Thymus (tissue), 11 donors: ENCODE data around the gene MTCL3.
A peak's percentile ranks its signal among the peaks of the same experiment; 100 is the strongest.

Source experiments
- DNase-seq, 9 donors: peaks; one replicate each; pipeline ENCODE4 v3.0.0-alpha.2; 2013; ENCODE audit warnings: low spot score in 9 of 9, low read depth in 6 of 9, missing footprints in 1 of 9
- H3K27ac ChIP-seq, 2 donors: one replicate each; pipeline ENCODE4 v1.5.1; 2013; ENCODE audit warnings: control low read depth in 1 of 2, low read depth in 1 of 2, low read length in 1 of 2, mild to moderate bottlenecking in 1 of 2, moderate library complexity in 1 of 2
- H3K27me3 ChIP-seq, 2 donors: one replicate each; pipeline ENCODE4 v1.5.1; 2013; ENCODE audit warnings: low read length in 1 of 2; ENCODE audit not compliant: control insufficient read depth in 2 of 2, insufficient read depth in 1 of 2
- H3K36me3 ChIP-seq, 2 donors: one replicate each; pipeline ENCODE4 v1.5.1; 2013; ENCODE audit warnings: low read length in 1 of 2, mild to moderate bottlenecking in 1 of 2, moderate library complexity in 1 of 2; ENCODE audit not compliant: control insufficient read depth in 2 of 2, insufficient read depth in 2 of 2
- H3K4me1 ChIP-seq, 2 donors: one replicate each; pipeline ENCODE4 v1.5.1; 2013; ENCODE audit warnings: low read length in 2 of 2; ENCODE audit not compliant: control insufficient read depth in 2 of 2, insufficient read depth in 2 of 2
- H3K4me3 ChIP-seq, 2 donors: one replicate each; pipeline ENCODE4 v1.5.1; 2013; ENCODE audit warnings: low read length in 2 of 2, control low read depth in 1 of 2, mild to moderate bottlenecking in 1 of 2
- H3K9me3 ChIP-seq, 2 donors: one replicate each; pipeline ENCODE4 v1.5.1; 2013; ENCODE audit warnings: low read length in 1 of 2, mild to moderate bottlenecking in 1 of 2; ENCODE audit not compliant: control insufficient read depth in 2 of 2, insufficient read depth in 1 of 2
- WGBS: extraction: QIAGEN DNeasy Blood & Tissue Kit; methylation state at CpG from one replicate; pipeline ENCODE4 v1.1.7; 2013; 5-methylcytosine and 5-hydroxymethylcytosine counted together
- donor health status: healthy.

Gene MTCL3

DNA sequence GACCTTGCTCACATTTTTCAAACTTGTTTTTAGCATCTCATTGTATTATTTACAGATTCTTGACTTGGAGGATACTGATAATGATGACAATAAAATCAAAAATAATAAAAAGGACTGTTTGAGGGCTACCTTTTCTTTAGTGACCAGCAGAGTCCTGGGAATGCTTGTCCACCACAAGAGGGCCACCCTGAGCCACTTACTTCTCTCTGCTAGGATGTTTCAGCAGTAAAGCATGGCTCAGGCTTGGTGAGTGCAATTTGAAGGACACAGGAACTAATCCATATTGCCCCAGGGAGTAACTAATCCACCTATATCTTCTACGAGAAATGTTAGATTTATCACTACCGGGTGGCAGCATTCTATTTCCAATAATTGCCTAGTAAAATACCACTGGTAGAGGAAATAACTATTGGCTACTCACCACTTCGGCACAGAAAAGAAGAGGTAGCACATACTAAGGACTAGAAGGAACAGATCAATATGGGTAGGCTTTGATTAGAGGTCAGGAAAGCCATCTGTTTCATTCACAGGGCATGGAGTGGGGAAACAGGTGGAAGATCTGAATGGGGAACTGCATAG, 54.2 kb downstream of the MTCL3 start:
- WGBS, result 48% methylated on average over 3 of the region's 3 CpGs
- no peak overlapping the region for H3K4me3 ChIP-seq
- DNase-seq, result peak in 7 of 9 donors; percentile 13 to 52 (median 17)
- no peaks in the 10 kb centered on the region for H3K36me3 ChIP-seq
- H3K27me3 ChIP-seq, result no peaks in the 10 kb centered on the region
- no peaks in the 10 kb centered on the region for H3K4me1 ChIP-seq
- no peaks in the 10 kb centered on the region for H3K9me3 ChIP-seq
- no peak overlapping the region for H3K27ac ChIP-seq

DNA sequence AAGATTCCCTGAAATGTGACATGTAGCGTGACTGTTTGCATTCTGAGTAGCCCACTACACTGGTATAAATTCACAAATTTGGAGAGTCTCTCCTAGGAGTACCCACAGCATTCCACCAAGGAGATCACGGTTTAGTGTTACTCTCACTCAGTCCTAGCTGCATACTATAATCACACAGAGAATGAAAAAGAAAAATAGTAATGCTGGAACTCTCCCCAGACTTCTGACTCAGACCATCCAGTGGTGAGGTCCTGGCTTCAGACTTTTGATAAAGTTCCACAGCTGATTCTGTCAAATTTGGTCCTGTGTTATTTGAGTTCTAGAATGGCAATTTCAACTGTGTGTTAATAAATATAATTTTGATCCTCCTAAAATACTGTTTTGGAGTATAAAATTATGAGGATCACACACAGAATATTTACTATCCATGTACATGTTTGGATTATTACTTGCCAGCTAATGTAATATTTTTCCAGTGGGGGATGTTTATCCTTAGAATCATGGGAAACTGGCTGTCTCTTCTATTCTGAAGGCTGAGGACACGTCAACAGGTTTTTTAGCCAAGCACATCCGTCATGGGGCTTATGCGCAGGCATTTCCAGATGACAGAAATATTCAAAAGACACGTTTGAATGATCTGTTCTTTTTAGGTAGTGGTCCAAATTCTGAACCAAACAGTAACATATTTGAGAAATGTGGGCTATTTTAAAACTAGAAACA, 54.8 kb downstream of the MTCL3 start:
- Histone ChIP-seq H3K4me1 (no peaks in the 10 kb centered on the region), H3K36me3 (no peaks in the 10 kb centered on the region), H3K4me3 (no peak overlapping the region), H3K27me3 (no peaks in the 10 kb centered on the region), H3K27ac (no peak overlapping the region), H3K9me3 (no peaks in the 10 kb centered on the region)
- WGBS, result 70% methylated on average over 6 of the region's 6 CpGs
- DNase-seq, result no peak

DNA sequence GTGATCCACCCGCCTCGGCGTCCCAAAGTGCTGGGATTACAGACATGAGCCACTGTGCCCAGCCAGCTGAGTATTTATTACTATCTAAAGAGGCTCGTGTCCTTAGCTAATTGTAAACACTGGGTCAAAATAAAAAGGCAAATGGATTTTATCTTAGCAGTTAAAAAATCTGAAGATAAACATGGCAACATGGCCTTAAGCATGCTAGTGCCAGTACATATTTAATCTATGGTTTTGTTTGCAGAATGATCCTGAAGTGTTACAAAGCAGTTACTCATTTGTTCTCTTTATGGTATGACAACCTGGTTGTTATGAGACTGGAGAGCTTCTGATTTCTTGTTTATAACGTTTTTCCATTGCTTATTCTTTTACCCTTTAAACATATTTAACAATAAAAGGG, 56.1 kb downstream of the MTCL3 start:
- Histone ChIP-seq H3K27ac (no peak overlapping the region), H3K4me3 (no peak overlapping the region), H3K36me3 (no peaks in the 10 kb centered on the region), H3K9me3 (no peaks in the 10 kb centered on the region), H3K27me3 (no peaks in the 10 kb centered on the region), H3K4me1 (no peaks in the 10 kb centered on the region)
- 92% methylated on average over 5 of the region's 5 CpGs for WGBS
- DNase-seq, result no peak

DNA sequence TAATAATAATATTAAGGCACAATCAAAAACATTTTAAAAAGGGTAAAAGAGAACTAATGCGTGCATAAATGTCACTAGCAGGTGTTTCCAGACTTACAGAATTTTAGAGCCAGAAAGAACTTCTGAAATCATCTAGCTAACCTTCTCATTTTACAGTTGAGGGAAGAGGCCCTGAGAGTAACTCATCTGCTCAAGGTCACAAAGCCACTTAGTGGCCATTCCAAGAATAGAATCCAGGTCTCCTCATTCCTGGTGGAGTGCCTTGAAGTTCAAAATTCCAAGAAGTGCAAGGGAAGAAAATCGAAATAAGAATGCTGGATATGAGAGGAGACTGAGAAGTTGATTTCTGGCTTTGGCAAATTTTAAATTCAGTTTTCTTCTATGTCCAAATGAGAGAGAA, 56.8 kb downstream of the MTCL3 start:
- DNase-seq, result no peak
- WGBS, result 91% methylated on average over 2 of the region's 2 CpGs
- H3K27ac ChIP-seq, result no peak overlapping the region
- no peaks in the 10 kb centered on the region for H3K27me3 ChIP-seq
- no peaks in the 10 kb centered on the region for H3K36me3 ChIP-seq
- no peaks in the 10 kb centered on the region for H3K9me3 ChIP-seq
- no peak overlapping the region for H3K4me3 ChIP-seq
- H3K4me1 ChIP-seq, result no peaks in the 10 kb centered on the region

DNA sequence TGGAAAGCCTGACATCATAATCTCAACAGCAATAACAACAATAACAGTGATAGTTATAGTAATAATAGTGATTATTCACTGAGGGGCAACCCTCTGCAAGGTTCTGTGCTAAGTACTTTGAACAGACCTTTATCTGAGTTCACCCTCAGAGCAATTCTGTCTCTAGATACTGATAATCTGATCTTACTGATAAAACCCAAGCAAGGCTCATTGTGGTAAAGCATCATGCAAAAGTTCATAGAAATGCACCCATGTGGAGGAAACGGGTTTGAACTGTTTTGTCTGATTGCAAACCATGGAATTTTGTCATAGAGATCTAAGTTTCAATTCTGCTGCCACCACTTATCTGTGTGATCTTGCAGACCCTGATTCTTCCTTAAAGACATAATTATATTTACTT, 58.7 kb downstream of the MTCL3 start:
- no peaks in the 10 kb centered on the region for H3K9me3 ChIP-seq
- H3K4me3 ChIP-seq, result no peak overlapping the region
- WGBS, result 50% methylated on average over 1 of the region's 1 CpG
- H3K4me1 ChIP-seq, result no peaks in the 10 kb centered on the region
- no peak overlapping the region for H3K27ac ChIP-seq
- DNase-seq, result peak in 2 of 9 donors; percentile 9 to 32
- no peaks in the 10 kb centered on the region for H3K27me3 ChIP-seq
- no peaks in the 10 kb centered on the region for H3K36me3 ChIP-seq

DNA sequence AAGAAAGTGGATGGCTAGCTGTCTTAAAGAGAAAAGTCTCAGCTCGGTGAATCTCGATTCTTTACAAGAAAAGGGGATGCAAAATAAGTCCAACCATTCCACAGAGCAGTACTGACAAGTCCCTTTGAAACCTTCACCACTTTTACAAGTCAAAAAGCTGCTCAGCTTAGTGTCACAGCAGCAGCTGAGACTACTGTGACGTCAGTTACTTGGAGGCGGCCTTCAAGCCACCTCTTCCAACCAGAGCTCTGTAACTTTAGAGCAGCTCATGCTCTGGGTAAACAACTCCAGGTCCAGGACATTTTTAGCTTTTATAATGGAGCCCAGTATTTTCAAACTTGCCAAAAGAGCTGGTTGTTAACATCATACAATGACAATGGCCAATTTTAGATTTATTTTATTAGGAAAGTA, 59.9 kb downstream of the MTCL3 start, which contains the start of gene KIAA0408:
KIAA0408 (minus strand) TSS at position 159 of the 411 bp plus-strand sequence. CDS start 5,408 bp downstream, outside the sequence.
- DNase-seq, result peak in 1 of 9 donors; percentile 12
- WGBS, result 88% methylated on average over 4 of the region's 4 CpGs
- Histone ChIP-seq H3K4me1 (no peaks in the 10 kb centered on the region), H3K4me3 (no peak within 1 kb of the TSS), H3K9me3 (no peaks in the 10 kb centered on the region), H3K36me3 (no peaks in the 10 kb centered on the region), H3K27me3 (no peaks in the 10 kb centered on the region), H3K27ac (peak within 1 kb of the TSS in 1 of 2 donors; percentile 31)

DNA sequence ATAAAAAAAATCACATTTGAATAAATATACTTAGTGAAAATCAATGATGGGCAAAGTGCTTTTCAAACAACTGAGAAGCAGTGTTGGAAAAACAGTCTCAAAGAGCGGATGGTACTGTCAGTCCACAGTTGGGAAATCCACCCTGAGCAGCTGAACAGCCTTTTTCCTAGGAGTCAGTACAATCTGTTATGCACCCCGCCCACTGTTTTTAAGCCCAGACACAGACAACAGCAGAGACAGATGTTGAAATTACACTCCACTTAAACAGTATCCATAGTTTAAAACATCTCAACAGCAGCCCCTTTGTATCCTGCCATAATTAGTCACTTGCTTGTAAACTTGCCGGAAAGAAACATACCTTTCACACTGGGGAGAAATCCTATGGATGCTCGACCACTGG, 60.3 kb downstream of the MTCL3 start:
- no peaks in the 10 kb centered on the region for H3K4me1 ChIP-seq
- H3K36me3 ChIP-seq, result no peaks in the 10 kb centered on the region
- no peak overlapping the region for H3K4me3 ChIP-seq
- no peaks in the 10 kb centered on the region for H3K27me3 ChIP-seq
- 94% methylated on average over 4 of the region's 4 CpGs for WGBS
- DNase-seq, result no peak
- H3K9me3 ChIP-seq, result no peaks in the 10 kb centered on the region
- peak overlapping the region in 1 of 2 donors; percentile 31 for H3K27ac ChIP-seq

DNA sequence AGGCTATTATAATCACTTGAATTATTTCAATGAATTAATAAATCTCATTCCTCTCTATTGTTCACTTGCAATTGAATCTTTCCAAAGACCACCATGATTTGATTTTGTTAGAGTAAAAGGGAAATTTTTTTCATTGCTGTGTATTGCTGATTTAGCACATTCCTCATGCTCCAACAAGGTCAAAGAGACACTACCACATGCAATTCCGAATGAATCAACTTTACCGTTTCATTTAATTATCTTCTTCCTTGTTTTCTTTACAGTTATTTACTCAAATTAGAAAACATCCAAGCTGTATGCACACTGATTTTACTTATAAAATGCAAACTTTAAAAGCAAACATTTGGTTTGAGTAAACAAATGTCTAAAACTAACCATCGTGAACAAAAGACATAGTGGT, 60.9 kb downstream of the MTCL3 start:
- no peaks in the 10 kb centered on the region for H3K9me3 ChIP-seq

DNA sequence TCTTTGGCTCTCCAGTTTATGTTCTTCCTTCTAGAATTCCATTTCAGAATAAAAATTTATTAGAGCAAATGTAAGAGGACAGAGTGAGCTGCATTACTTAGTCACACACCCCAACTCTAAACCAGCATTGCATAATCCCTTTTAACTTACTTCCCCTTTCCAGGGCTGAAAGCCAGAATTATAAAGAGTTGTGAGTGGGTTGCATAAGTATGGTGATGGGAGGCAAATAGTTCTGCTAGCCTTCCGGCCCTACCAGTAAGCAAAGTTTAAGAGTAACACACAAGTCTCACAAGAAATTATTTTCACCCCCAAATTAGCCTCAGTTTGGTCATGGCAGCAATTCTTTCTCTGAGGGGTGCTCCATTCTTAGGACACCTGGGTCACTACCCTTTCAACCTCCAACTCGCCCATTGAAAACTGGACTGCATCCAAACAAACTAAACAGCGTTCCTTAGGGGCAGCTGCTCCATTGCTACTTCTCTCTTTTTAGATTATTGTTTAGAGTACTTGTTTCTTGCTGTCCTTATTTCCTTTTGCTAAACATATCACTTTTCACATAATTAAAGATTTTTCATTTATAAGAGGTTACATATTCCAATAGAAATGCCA, 61.6 kb downstream of the MTCL3 start:
- H3K36me3 ChIP-seq, result no peaks in the 10 kb centered on the region
- H3K4me1 ChIP-seq, result no peaks in the 10 kb centered on the region
- no peaks in the 10 kb centered on the region for H3K27me3 ChIP-seq
- WGBS, result 64% methylated on average over 3 of the region's 3 CpGs
- H3K9me3 ChIP-seq, result no peaks in the 10 kb centered on the region
- no peak overlapping the region for H3K27ac ChIP-seq
- DNase-seq, result peak in 1 of 9 donors; percentile 6
- no peak overlapping the region for H3K4me3 ChIP-seq

More for the DNA sequence above, 60.9 kb downstream of the MTCL3 start:
- WGBS, result 96% methylated on average over 3 of the region's 3 CpGs
- H3K4me1 ChIP-seq, result no peaks in the 10 kb centered on the region
- no peak overlapping the region for H3K27ac ChIP-seq
- DNase-seq, result no peak
- no peaks in the 10 kb centered on the region for H3K36me3 ChIP-seq
- H3K4me3 ChIP-seq, result no peak overlapping the region
- no peaks in the 10 kb centered on the region for H3K27me3 ChIP-seq
